Nephron (organoid): ENCODE measurements around the gene KIAA0232.

Source experiments
- H3K27ac Mint-ChIP-seq, 3 experiments: 2 replicates each; pipeline ENCODE4 v1.8.0; 2020; ENCODE audit warnings: mixed read lengths in 3 of 3, mild to moderate bottlenecking in 2 of 3, moderate library complexity in 1 of 3
- H3K27me3 Mint-ChIP-seq: 2 replicates; pipeline ENCODE4 v1.8.0; 2021; ENCODE audit warnings: low read depth, mild to moderate bottlenecking, moderate library complexity, mixed read lengths
- H3K36me3 Mint-ChIP-seq: 2 replicates; pipeline ENCODE4 v1.8.0; 2020; ENCODE audit warnings: low read depth, mixed read lengths
- H3K4me1 Mint-ChIP-seq: 2 replicates; pipeline ENCODE4 v1.8.0; 2020; ENCODE audit warnings: mixed read lengths
- H3K4me3 Mint-ChIP-seq, 3 experiments: 2 replicates each; pipeline ENCODE4 v1.8.0; 2020; ENCODE audit warnings: mild to moderate bottlenecking in 3 of 3, mixed read lengths in 3 of 3, moderate library complexity in 2 of 3
- H3K9me3 Mint-ChIP-seq: 2 replicates; pipeline ENCODE4 v1.8.0; 2020; ENCODE audit warnings: mixed read lengths
- CTCF ChIP-seq, 3 experiments: fragments of 200-600 bp; sonication (generic); IDR thresholded peaks; one replicate each; pipeline ENCODE4 v1.5.0; 2021; ENCODE audit warnings: antibody characterized with exemption in 3 of 3; ENCODE audit not compliant: unreplicated experiment in 3 of 3

The KIAA0232 gene

GRCh38 chr4:6776920-6777635, 5.4 kb upstream of the KIAA0232 start:
- no peak for TF ChIP-seq CTCF (IDR thresholded peaks at IDR 0.05; ENCODE audit: unreplicated experiment in 3 of 3)
- peak overlapping the region in 1 of 3 experiments; percentile 58 for H3K27ac Mint-ChIP-seq
- H3K27me3 Mint-ChIP-seq, result peaks cover 26% of the 10 kb centered on the region
- H3K9me3 Mint-ChIP-seq, result no peaks in the 10 kb centered on the region
- H3K4me1 Mint-ChIP-seq, result peaks cover 11% of the 10 kb centered on the region
- peak overlapping the region in 1 of 3 experiments; percentile 6 for H3K4me3 Mint-ChIP-seq
- no peaks in the 10 kb centered on the region for H3K36me3 Mint-ChIP-seq

- H3K27ac Mint-ChIP-seq, result peak overlapping the region in 1 of 3 experiments; percentile 30
- H3K27me3 Mint-ChIP-seq, result peaks cover 26% of the 10 kb centered on the region
- peaks cover 7% of the 10 kb centered on the region for H3K4me1 Mint-ChIP-seq
- no peak overlapping the region for H3K4me3 Mint-ChIP-seq
- no peak for TF ChIP-seq CTCF (IDR thresholded peaks at IDR 0.05; ENCODE audit: unreplicated experiment in 3 of 3)
- no peaks in the 10 kb centered on the region for H3K9me3 Mint-ChIP-seq
- H3K36me3 Mint-ChIP-seq, result no peaks in the 10 kb centered on the region
These were observed 4.8 kb upstream of the KIAA0232 start for GRCh38 chr4:6777636-6778281.

GRCh38 chr4:6778435-6778834, 4.1 kb upstream of the KIAA0232 start:
- peaks cover under 1% of the 10 kb centered on the region for H3K4me1 Mint-ChIP-seq
- TF ChIP-seq CTCF (IDR thresholded peaks at IDR 0.05; ENCODE audit: unreplicated experiment in 3 of 3), result no peak
- H3K9me3 Mint-ChIP-seq, result no peaks in the 10 kb centered on the region

GRCh38 chr4:6779667-6780565, 2.6 kb upstream of the KIAA0232 start:
- peak overlapping the region; percentile 69 to 87 (median 82) for H3K4me3 Mint-ChIP-seq
- TF ChIP-seq CTCF (IDR thresholded peaks at IDR 0.05; ENCODE audit: unreplicated experiment in 3 of 3), result no peak
- H3K27me3 Mint-ChIP-seq, result peaks cover 26% of the 10 kb centered on the region
- H3K27ac Mint-ChIP-seq, result peak overlapping the region; percentile 44 to 71 (median 51)
- no peaks in the 10 kb centered on the region for H3K9me3 Mint-ChIP-seq
- no peaks in the 10 kb centered on the region for H3K36me3 Mint-ChIP-seq
- H3K4me1 Mint-ChIP-seq, result peaks cover 12% of the 10 kb centered on the region

More at GRCh38 chr4:6778435-6778834, 4.1 kb upstream of the KIAA0232 start:
- Mint-ChIP-seq H3K4me3 (no peak overlapping the region), H3K27ac (no peak overlapping the region), H3K27me3 (peaks cover 26% of the 10 kb centered on the region), H3K36me3 (no peaks in the 10 kb centered on the region)

GRCh38 chr4:6781113-6781512, 1.4 kb upstream of the KIAA0232 start:
- TF ChIP-seq CTCF (IDR thresholded peaks at IDR 0.05; ENCODE audit: unreplicated experiment in 3 of 3), result no peak
- Mint-ChIP-seq H3K9me3 (no peaks in the 10 kb centered on the region), H3K4me1 (peaks cover 23% of the 10 kb centered on the region), H3K27me3 (peaks cover 26% of the 10 kb centered on the region), H3K4me3 (peak overlapping the region; percentile 75 to 87 (median 82)), H3K36me3 (peaks cover 6% of the 10 kb centered on the region), H3K27ac (peak overlapping the region; percentile 44 to 88 (median 71))
